Hematopoietic multipotent progenitor cell treated with erythropoietin and hydrocortisone succinate and interleukin-3 and kit ligand, for 6 days (in vitro differentiated cells): Measurements from ENCODE around the gene KRTAP10-9.
"Not testable (repeated sequence)": the region's sequence is repeated elsewhere in the genome, so short reads cannot be mapped to it uniquely, and the experiment has no call there.

Source experiments
- DNase-seq: peaks from one replicate; pipeline ENCODE4 v3.0.0-alpha.2; 2015

KRTAP10-9 gene

DNA sequence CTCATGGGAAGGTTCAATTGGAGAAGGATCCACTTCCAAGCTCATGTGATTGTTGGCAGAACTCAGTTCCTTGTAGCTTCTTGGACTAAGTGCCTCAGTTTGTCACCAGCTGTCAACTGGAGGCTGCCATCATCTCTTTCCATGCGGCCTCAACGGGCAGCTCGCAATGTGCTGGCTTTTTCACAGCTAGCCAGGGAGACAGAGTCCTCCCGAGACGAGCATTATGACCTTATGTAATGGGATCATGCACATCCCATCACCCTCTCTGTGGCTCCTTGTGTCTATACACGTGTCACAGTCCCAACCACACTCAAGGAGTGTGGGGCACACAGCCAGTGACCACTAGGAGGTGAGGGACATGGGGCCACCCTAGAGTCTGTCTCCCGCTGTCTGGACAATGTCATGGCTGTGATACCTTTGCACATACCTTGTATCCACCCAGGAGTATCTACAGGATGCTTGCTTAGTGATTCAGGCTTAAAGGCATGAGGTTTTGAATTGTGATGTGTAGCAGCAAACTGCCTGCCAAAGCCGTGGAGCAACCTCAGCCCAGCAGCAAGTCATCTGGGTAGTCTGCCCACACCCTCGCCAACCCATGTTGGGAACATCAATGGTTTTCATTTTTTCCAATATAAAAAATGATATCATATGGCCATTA, 30.7 kb upstream of the KRTAP10-9 start:
- no peak for DNase-seq

DNA sequence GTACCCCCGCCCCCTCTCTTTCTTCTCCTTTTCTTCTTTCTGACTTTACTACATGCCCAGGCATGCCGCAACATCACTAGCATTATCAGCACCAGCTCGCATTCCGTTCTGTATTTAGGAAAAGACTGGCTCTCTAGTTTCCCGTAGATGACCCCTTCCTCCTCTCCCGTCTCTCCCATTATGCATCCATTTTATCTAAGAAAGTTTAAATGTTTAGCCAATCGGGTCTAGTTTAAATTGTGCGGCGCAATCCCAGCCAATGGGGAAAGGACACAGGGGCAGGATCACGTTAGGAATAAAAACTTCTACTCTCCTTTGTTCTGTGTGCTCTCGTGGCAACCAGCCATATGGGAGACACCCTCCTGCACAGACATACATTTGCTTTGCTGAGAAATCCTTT, 28.8 kb upstream of the KRTAP10-9 start:
- DNase-seq, result no peak

DNA sequence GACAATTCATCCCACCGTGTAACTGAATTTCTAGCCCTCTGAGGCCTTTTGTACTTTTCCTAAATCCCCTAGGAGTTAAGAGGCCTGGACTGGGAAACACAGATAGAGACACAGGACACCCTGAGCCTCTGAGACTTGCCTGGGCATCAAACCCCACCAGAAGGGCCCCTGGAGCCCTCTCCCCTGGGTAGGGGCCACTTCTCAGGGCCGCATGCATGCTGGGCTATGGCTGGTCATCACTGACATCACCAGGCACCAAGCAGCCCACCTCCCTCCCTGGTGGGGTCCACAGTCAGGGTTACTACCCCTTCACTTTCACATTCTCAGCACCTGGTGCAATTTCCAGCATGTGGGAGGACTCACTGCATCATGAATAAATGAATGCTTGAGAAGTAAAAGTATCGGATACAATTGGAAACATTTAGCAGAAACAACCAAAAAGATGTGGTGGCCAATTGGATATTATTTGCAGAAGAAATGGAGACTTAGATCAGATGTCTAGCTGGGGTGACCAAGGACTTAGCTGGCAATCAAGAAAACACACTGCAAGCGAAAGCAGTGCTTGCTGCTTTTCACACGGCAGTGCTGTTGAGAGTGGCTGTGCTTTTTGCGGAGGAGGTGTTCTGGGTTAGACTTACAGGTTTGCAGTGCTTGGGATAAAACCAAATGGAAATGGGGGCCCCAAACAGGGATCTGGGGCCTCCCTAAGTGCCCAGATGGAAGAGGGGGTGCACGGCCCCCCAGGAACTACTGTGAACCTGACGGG, 27.4 kb upstream of the KRTAP10-9 start:
- no peak for DNase-seq

DNA sequence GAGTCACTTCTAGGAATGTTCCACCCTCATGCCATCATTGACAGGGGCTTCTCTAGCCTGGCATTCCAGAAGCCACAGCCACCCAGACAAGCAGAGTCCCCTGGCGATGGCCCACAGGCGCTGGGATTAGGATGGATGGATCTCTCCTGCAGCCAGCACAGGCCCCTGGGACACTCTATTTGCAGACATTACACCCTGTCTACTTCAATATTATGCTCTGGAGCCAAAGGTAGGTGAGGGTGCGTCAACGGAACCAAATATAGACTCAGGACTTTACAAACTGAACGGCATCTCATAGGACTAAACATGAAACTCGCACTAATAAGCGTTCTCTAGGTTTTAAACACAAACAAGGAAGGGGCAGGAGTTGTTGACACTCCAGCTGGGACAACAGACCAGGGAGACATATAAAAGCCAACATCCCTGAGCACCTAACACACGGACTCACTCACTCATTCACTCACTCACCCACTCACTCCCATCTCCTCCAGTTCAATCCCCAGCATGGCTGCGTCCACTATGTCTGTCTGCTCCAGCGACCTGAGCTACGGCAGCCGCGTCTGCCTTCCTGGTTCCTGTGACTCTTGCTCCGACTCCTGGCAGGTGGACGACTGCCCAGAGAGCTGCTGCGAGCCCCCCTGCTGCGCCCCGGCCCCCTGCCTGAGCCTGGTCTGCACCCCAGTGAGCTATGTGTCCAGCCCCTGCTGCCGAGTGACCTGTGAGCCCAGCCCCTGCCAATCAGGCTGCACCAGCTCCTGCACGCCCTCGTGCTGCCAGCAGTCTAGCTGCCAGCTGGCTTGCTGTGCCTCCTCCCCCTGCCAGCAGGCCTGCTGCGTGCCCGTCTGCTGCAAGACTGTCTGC, 26.5 kb upstream of the KRTAP10-9 start, which contains the start of gene KRTAP10-7:
TSS of gene KRTAP10-7 (plus strand) at position 480 of the 861 bp plus-strand sequence. CDS start at position 505, 25 bp downstream.
- DNase-seq, result not testable (repeated sequence)

DNA sequence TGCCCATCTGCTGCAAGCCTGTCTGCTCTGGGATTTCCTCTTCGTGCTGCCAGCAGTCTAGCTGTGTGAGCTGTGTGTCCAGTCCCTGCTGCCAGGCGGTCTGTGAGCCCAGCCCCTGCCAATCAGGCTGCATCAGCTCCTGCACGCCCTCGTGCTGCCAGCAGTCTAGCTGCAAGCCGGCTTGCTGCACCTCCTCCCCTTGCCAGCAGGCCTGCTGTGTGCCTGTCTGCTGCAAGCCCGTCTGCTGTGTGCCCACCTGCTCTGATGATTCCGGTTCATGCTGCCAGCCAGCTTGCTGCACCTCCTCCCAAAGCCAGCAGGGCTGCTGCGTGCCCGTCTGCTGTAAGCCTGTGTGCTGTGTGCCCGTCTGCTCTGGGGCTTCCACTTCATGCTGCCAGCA, 25.8 kb upstream of the KRTAP10-9 start:
- not testable (repeated sequence) for DNase-seq

DNA sequence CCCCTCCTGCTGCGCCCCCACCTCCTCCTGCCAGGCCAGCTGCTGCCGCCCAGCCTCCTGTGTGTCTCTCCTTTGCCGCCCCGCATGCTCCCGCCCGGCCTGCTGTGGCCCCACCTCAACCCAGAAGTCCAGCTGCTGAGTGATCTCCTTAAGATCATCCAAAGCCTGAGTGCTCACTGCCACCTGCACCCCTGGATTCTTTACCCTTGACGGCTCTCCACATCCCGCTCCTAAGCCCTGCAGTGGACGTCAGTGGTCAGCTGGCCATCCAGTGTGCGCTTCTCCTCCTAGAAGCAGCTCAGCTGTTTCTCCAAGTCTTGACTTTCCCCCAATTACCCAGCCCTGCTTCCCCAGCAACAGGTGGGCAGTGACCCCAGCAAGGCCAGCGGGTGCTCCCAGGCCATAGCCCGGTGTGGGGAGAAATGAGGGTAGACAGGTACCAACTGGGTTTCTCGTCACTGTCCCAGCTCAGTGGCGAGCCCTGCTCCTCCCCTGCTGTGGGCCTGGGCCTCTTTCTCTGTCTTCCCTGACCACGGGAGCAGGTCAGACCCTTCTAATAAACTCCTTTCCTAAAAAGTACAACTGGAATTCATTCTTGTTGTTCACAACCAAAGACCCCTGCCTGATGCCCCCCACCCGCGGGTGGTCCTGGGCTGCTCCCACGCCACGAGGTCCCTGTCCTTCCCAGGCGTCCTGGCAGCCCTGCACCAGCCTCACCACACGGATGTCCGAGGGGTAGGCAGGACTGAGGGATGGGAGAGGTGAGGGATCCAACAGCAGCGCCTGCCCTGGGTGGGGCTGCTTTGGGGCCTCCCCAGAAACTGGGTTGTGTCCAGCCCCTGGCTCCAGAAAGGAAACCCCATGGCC, 25.1 kb upstream of the KRTAP10-9 start:
- DNase-seq, result no peak

DNA sequence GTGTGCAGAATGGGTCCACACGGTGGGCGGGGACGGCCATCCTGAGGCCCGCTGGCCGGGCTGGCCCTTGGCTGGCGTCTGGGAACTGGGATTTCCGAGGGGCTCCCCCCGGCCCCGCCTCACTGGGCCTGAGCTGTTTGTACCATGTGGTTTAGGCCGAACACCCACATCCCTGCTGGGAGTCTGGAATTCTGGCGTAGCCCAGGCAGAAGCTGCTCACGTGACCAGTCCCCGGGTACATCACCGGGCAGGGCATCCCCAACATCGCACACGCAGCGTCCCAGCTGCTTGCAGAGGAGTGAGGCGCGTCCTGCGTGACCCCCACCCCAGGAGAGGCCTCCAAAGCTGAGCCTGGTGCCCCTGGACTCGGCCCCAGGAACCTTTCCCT, 24.4 kb upstream of the KRTAP10-9 start:
- no peak for DNase-seq

DNA sequence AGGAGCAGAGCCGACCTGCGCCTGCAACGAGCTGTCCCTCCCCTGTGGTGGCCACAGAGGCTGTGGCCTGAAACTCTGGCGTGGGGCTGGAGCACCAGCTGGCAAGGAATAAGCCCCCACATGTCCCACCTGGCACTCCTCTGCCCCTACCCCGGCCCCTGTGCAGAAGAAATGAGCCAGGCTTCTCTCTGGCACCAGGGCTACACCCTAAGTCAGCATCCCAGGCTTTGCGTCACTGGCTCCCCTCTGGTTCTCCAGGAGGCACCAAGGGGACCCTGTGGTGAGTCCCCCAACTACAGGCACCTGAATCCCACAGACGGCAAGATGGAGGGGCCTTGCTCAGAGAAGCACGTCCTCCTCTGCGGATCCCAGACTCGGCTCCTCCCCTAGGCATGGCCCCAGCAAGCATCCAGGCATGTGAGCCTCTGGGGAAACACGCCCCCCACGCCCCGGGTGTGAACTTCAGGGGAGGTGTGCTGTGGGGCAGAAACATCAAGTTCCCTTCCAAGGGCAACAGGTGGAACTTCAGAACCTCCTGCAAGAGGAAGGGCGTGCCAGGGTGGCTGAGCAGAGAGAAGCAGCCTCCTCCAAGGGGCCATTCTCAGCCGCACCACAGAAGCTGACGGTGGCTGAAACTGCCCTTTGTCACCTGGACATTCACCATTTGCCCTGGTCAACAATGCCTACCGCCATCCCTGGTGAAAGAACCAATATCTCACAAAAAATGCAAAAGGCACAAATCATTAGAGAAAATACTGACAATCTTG, 23.6 kb upstream of the KRTAP10-9 start:
- DNase-seq, result no peak

DNA sequence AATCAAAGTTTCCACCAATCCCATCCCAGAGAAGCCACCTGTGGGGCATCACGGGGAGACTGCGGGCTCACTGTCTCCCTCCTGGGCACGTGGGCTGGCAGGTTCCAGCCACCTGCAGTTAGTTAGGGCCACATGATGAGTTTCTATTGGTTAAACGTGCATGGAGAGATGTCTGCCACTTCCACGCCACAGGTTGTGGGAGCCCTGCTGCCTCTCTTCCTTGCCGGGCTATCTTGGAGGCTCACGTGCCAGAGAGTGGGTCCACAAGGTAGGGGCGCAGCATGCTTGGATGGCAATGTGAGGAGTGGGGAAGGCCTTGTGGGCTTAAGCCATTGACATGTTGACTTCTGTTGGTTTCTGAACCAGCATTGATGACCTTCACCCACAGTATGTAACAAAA, 23.0 kb upstream of the KRTAP10-9 start:
- no peak for DNase-seq

DNA sequence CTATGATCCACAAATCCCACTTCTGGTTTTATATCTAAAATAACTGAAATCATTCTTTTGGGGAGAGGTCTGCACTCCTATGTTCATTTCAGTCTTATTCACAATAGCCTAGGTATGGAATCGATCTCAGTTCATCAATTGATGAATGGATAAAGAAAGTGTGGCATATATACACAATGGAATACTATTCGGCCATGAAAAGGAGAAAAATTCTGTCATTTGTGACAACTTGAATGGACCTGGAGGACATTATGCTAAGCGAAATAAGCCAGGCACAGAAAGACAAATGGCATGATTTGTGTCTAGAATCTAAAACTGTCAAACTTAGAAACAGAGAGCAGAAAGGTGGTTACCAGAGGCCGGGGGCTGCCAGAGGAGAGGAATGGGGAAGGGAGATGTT, 20.4 kb upstream of the KRTAP10-9 start:
- no peak for DNase-seq

DNA sequence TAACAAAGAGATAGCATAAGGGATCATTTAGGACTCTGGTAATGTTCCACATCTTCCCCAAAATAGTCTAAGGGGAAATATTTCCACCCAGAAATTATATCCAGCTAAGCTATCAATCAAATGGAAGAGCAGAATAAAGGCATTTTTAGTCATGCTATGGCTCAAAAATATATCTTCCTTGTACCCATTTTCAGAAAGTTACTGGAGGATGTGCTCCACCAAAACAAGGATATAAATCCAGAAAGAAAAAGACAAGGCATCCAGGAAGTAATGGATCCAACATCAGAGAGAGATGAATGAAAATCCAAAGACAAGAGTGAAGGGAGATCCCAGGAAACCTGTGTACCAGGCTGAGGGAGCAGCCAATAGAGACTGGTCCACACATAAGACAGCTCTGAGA, 17.7 kb upstream of the KRTAP10-9 start:
- no peak for DNase-seq

DNA sequence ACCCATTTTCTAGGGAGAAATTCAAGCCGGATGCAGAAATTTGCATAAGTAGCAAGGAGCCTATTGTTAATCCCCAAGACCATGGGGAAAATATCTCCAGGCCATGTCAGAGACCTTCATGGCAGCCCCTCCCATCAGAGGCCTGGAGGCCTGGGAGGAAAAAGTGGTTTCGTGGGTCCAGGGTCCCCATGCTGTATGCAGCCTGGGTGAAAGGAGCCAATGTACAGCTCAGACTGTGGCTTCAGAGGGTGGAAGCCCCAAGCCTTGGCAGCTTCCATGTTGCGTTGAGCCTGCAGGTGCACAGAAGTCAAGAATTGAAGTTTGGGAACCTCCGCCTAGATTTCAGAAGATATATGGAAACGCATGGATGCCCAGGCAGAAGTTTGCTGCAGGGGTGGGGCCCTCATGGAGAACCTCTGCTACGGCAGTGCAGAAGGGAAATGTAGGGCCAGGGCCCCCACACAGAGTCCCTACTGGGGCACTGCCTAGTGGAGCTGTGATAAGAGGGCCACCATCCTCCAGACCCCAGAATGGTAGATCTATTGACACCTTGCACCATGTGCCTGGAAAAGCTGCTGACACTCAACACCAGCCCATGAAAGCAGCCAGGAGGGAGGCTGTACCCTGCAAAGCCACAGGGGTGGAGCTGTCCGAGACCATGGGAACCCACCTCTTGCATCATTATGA, 16.6 kb upstream of the KRTAP10-9 start:
- DNase-seq, result not testable (repeated sequence)

DNA sequence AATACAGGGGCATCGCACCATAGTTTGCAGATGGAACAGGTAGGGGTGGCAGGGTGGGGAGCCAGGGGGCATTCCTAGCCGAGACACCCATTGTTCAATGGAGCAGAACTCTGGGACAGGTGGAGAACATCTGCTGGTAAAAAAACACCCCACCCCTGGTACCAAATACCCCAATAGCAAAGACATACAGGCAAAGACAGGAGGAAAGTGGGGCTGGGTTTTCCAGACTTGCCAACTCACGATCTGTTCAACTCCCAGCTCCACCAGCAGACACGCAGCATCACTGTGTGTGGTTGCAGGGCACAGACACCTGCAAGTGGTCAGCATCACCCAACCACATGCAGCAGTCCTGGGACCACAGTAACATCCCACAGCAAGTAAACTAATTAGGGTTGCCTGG, 15.3 kb upstream of the KRTAP10-9 start:
- no peak for DNase-seq

DNA sequence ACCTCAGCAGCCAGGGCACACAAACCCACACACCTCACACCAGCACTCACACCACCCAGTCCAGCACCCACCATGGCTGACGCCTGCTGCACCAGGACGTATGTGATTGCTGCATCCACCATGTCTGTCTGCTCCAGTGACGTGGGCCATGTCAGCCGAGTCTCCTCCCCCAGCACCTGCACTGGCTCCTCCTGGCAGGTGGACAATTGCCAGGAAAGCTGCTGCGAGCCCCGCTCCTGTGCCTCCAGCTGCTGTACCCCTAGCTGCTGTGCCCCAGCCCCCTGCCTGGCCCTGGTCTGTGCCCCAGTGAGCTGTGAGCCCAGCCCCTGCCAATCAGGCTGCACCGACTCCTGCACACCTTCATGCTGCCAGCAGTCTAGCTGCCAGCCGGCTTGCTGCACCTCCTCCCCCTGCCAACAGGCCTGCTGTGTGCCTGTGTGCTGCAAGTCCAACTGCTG, 14.8 kb upstream of the KRTAP10-9 start, which contains the start of gene KRTAP10-8:
TSS of gene KRTAP10-8 (plus strand) at position 51 of the 458 bp plus-strand sequence. CDS start at position 73, 22 bp downstream.
- DNase-seq, result no peak

DNA sequence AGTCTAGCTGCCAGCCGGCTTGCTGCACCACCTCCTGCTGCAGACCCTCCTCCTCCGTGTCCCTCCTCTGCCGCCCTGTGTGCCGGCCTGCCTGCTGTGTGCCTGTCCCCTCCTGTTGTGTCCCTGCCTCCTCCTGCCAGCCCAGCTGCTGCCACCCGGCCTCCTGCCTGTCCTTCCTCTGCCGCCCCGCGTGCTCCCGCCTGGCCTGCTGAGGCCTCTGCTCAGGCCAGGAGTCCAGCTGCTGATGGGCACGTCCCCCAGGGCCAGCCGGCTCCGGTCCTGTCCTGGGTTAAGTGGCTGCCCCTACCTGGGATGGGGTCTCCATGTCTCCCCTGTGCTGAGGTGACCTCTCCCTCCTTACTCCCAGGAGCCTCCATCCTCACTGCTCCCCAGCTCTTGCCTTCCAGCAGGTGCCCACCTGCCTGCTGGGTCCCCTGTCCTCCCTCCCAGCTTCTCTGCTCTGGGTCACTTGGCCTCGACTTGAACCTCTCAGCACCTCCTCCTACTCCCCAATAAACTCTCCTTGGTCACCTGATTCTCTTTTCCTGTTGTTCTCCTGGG, 14.1 kb upstream of the KRTAP10-9 start:
- DNase-seq, result no peak

DNA sequence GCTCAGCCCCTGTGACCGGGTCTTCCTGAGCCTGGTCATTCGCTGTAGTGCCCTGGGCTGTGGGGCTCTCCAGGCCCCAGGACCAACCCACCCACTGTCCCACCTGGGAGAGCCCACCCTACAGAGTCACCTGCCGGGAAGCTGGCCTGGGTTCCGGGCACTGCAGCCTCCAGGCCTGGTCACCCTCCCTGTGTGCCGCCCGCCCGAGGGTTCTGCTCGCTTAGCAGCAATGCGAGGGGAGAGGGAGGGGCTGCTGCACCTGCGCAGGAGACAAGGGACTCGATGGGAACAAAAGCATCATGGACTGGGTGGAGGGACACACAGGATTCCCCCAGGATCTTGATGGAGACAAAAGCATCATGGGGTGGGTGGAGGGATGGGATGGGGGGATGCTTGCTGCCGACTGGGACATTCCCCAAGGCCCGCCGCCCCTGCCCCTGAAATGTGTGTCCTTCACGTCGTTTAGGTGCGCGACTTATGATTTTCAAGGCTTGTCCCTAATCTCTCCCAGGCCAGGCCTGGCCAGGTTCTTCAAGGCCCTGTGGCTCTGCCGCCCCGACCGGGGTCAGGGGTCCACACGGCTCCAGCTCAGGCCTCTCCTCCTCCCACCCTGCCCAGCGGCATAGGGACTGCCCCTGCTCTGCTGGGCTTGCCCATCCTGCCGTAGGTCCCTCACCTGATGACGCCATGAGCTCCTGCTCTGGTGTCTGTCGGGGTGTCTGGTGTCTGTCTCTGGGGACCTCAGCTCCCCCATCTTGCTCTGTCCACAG, 13.3 kb upstream of the KRTAP10-9 start:
- DNase-seq, result no peak

DNA sequence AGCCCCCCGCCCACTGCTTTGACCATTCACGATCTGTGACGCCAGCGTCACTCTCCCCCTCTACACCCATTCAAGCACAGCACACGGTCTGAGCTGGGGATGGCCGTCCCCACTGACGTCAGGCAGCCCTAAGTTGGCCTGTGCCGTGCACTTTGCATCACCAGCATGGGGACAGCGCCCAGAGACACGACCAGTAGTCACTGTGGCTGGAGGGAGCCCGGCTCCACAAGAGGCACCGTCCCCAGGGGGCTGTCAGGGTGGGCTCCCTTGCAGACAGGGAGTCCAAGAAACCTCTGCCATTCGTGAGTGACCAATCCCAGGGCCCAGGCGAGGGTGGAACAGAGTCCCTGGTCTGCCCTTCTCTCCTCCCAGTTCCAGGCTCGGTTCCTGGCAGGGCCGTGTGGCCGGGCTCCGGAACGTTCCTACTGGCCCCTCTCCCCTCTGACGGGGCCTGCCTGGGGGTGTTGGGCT, 12.7 kb upstream of the KRTAP10-9 start:
- no peak for DNase-seq

DNA sequence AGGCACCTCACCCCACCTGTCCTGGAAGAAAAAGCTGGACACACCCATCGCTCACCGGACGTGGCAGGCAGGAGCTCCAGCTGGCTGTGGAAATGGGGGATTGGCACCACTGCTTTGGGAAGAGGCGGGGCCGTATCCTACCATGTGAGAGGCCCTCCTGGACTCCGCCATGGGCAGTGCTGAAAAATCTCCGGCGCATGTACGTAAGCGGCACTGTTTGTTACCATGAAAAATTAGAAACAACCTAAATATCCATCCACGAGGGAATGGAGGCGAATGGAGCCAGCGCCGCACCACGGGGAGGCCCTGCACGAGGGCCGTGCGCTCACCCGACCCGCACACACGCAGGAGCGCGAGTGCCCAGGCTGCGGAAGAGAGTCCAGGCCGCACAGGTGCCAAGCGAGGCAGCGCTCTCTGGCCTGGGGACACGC, 11.9 kb upstream of the KRTAP10-9 start:
- no peak for DNase-seq

DNA sequence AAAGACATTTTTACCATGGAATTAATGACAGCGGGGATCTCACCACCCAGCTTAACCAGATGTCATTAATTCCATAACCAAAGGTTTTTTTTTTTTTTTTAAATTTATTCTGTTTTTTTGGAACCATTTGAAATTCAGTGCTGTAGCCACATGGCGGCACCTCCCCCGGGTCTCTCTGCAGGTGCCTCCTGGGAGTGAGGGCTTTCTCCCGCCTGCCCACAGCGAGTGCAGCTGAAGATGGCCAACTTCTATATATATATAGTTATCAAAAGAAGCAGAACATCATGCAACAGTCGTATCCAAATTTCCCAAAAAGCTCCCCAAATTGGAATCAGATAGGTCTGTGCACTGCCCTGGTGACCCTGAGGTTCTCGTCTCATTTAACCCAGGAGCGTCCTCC, 11.4 kb upstream of the KRTAP10-9 start:
- DNase-seq, result no peak
